ENCODE measurements around the gene DIP2C.
"Not testable (repeated sequence)": the region's sequence is repeated elsewhere in the genome, so short reads cannot be mapped to it uniquely, and the experiment has no call there.

DIP2C gene, protein sequence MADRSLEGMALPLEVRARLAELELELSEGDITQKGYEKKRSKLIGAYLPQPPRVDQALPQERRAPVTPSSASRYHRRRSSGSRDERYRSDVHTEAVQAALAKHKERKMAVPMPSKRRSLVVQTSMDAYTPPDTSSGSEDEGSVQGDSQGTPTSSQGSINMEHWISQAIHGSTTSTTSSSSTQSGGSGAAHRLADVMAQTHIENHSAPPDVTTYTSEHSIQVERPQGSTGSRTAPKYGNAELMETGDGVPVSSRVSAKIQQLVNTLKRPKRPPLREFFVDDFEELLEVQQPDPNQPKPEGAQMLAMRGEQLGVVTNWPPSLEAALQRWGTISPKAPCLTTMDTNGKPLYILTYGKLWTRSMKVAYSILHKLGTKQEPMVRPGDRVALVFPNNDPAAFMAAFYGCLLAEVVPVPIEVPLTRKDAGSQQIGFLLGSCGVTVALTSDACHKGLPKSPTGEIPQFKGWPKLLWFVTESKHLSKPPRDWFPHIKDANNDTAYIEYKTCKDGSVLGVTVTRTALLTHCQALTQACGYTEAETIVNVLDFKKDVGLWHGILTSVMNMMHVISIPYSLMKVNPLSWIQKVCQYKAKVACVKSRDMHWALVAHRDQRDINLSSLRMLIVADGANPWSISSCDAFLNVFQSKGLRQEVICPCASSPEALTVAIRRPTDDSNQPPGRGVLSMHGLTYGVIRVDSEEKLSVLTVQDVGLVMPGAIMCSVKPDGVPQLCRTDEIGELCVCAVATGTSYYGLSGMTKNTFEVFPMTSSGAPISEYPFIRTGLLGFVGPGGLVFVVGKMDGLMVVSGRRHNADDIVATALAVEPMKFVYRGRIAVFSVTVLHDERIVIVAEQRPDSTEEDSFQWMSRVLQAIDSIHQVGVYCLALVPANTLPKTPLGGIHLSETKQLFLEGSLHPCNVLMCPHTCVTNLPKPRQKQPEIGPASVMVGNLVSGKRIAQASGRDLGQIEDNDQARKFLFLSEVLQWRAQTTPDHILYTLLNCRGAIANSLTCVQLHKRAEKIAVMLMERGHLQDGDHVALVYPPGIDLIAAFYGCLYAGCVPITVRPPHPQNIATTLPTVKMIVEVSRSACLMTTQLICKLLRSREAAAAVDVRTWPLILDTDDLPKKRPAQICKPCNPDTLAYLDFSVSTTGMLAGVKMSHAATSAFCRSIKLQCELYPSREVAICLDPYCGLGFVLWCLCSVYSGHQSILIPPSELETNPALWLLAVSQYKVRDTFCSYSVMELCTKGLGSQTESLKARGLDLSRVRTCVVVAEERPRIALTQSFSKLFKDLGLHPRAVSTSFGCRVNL (N-terminal part only)

DNA sequence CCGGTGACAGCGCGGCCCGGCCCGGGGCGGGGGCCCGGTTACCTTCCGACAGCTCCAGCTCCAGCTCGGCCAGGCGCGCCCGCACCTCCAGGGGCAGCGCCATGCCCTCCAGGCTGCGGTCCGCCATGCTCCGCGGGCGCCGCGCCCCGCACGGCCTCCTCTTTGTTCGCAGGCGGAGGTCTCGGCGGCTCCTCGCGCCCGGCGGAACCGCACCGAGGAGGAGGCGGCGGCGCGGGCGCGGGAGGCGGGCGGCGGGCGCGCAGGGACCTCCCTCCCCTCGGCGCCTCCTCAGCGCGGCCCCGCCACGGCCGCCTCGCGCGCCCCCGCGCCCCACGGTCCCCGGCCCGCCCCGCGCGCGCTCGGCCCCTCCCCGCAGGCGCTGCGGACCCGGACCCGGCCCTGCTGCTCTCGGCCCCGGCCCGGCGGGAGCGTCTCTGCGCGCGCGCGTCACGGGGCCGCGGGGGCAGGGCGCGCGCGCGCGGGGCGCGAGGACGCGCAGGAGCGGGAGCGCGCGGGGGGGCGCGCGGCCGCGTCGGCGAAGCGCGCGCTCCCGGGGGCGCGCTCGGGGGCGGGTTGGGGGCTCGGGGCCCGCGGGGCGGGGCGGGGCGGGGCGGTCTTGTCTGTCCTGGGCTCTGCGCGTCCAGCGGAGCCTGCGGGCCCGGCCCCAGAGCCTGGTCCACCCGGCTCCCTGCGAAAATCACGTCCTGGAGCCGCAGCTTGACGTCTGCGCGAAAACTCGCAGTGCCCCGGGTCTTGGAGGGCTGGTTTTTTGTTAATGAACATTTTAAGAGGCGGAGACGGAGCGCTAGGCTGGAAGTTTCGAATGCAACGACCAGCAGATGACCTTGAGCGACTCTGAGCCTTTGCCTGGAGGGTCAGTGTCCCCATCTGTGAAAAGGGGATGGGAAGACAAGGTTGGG, at the start of gene DIP2C:
Gene DIP2C, minus strand, starts transcription at position 217 of the 920 bp plus-strand sequence. Its CDS starts 90 bp downstream, at position 127.
- no peak for DNase-seq

DNA sequence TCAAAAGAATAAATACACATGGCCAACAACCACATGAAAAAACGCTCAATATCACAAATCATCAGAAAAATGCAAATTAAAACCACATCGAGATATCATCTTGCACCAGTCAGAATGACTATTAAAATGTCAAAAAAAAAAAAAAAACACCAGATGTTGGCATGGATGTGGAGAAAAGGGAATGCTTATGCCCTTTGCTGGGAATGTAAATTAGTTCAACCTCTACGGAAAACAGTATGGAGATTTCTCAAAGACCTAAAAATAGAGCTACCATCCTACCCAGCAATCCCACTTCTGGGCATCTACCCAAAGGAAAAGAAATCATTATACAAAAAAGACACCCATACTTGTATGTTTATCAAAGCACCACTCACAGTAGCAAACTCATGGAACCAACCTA, 45.0 kb upstream of the DIP2C start:
- no peak for DNase-seq

DNA sequence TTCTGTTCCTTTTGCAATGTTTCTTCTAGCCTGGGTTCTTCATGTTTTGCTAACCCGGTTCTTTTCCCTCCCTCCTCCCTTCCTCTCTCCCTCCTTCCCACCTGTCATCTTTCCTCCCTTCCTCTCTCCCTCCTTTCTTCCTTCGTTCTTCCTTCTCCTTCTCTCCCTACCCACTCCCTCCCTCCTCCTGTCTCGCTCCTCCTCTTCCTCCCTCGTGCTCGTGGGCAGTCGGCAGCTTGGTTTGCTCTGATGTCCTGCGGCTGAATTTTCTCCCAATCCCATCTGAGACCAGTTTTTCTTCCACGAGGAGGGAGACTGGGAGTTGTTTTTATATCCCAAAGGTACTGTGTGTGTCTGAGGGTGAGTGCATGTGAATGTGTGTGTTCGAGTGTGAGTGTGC, 43.6 kb upstream of the DIP2C start:
- DNase-seq = no peak

DNA sequence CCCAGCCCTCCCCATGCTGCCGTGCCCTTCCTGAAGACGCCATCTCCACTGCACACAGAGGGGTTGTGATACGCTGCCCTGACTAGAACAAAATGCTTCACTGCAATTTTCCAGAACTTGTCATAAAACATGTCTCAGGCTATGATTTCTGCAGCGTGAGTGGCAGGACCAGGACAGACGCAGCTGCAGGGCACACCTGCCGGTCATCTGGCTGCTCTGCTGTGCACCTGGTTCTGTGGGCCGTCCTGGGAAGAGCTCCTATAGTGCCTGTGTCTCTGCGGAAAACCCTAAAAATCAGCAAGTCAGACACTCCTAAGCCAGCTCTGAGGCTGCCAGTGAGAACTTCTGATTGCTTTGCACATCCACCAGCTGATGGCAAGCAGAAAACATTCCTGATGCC, 39.7 kb upstream of the DIP2C start:
- DNase-seq = no peak

DNA sequence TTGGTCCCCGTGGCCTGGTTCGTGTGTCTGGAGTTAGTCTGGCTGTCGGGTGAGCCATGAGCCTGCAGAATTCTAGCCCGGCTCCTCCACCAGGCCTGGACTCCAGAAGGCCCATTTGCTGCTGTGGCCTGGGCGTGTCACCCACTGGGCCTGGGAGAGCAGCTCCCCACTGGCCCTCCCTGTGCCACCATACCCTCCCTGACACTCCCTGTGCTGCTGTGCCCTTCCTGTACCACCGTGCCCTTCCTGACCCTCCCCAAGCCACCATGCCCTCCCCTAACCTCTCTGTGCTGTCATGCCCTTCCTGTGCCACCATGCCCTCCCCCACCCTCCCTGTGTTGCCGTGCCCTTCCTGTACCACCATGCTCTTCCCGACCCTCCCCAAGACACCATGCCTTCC, 39.1 kb upstream of the DIP2C start:
- no peak for DNase-seq

DNA sequence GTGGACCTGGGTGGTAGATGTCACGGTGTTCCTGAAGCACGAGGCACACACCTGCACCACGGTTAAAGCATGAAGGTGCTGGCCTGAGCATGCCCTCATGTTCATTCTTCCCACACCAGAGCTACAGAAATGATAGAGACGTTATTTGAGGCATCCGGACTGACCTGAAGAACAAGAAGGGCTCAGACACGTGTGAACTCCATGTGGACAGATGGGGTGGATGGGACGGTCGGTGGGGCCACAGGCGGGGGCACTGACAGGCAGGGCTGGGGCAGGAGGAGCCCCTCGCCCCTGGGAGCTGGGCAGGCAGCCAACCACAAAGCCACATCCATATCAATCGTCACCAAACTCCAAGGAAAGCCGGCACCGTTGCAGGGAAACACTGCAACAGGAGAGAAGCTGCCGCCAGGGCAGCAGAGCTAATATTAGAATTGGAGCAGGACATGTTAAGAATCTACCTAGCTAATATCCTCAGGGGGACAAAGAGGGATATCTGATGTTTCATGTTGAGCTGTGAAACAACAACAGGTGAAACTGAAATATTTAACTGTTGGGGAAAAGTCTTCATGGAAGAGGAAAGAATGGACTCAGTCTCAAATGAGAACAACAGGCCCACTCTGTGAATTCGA, 37.8 kb upstream of the DIP2C start:
- DNase-seq = no peak

DNA sequence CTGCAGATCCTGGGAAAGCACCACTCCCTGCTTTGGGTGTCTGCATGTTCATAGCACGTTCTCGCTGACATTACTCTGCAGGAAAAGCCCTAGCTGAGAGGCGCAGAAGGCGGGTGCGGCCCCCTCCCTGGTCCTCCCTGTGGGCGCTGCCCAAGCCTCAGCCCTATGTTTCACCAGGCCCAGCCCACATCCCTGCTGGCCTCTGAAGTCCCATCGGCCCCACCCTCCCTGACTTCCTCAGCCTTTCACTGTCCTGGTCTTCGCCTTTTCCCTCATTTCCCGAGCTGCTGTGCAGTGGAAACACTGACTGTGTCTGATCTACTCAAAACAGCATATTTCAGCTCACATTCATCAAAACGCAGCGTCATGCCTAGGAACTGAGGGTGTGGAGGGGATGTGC, 36.3 kb upstream of the DIP2C start:
- no peak for DNase-seq

DNA sequence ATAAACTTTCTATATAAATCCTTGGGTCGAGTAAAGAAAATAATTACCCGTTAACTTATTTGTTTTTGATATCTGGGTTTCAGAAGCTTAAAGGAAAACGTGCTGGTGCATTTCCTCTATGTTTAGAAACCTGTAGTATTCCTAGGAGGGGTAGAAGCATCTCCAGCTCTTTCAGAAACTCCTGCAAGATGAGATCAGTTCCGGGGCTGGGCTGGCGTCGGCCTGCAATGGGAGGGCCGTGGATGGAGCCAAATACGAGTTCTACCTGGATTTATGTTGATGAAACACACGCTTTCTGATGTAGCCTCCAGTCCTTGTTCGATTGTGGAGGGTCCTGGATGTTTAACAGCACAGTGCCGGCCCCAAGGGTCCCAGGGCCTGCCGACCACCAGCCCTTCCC, 35.8 kb upstream of the DIP2C start:
- no peak for DNase-seq

DNA sequence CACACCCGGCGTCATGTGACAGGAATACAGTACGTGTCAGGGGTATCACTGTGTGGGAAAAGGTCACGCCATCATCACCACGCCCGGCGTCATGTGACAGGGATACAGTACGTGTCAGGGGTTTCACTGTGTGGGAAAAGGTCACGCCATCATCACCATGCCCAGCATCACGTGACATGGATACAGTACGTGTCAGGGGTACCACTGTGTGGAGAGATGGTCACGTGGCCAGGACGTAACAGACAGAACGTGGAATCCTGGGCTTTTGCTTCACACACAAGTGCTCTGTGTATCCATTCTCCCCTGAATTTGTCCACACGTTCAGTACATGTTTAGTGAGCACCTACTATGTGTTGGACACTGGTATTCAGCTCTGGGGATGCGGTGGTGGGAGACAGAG, 34.5 kb upstream of the DIP2C start:
- no peak for DNase-seq

DNA sequence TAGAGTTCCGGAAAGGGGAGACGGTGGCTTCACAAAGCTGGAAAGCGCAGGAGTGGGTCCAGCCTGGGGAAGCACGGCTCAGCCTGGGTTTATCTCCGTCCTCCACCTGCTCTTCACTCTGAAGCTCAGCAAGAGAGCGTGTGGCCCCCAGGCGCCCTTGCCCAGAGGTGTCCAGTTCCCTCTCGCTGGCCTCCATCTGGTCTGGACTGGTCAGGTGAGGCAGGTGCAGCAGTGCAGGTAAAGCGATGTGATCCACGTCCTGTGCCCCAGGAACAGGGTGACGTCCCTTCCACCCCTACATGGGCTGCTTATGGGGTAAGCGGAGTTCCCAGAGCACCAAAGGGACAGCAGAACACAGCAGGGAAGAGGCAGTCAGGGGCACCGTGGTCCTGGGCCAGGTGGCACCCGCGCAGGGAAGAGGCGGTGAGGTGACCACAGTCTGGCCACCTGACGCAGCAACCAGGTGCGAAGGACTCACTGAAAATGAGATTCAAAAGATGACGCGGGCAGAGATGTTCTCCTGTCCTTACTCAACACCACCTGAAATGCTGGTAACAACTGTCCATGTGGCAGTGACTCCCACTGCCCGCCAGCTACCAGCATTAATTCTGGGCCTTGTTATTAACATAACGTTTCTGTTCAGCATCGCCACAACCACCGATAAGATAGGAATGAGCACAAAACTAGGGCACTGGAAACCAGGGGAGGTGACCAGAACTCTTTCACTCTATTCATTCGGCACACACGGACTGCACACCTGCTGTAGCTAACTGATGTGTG, 33.0 kb upstream of the DIP2C start:
- no peak for DNase-seq

DNA sequence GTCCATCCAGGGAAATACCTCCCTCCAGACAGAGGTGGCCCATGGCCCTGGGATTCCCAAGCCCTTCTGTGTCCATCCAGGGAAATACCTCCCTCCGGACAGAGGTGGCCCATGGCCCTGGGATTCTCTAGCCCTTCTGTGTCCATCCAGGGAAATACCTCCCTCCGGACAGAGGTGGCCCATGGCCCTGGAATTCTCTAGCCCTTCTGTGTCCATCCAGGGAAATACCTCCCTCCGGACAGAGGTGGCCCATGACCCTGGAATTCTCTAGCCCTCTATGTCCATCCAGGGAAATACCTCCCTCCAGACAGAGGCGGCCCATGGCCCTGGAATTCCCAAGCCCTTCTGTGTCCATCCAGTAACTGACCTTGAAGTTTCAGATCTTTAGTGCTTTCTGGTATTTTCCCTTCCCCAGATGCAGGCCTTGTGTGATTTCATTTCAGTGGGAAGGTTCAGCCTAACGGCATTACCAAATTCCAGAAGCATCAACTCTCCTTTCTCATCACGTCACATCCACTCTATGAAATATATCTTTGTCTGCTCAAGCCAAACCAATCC, 28.8 kb upstream of the DIP2C start:
- DNase-seq = no peak

DNA sequence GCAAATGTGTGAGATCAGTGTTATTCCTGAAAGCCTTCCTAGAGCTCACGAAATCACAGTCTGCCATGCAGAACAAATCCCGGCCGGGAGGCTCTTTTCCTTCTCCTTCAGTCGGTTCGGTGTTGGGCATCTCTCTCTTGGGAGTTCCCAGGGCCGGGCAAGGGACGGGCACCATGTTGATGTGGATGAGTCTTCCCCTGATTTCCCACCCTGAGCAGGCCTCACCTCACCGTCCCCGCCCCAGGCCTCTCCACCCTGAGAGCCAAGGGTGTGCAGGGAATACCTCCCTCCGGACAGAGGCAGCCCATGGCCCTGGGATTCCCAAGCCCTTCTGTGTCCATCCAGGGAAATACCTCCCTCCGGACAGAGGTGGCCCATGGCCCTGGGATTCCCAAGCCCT, 28.0 kb upstream of the DIP2C start:
- DNase-seq = no peak

DNA sequence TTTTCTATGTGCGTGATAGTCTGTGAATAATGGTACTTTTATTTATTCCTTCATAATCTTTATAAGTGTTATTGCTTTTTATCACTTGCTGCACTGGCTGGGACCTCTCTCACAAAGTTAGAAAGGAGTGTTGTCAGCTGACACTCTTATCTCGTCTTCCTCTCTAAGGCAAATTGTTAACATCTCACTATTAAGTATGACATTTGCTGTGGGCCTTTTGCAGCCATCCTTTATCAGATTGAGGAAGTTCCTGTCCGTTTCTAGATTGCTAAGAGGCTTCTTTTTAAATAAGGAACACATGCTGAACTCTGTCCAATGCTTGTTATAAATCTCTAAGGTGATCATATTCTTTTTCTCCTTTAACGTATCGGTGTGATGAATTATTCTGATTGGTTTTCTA, 27.4 kb upstream of the DIP2C start:
- DNase-seq = no peak

DNA sequence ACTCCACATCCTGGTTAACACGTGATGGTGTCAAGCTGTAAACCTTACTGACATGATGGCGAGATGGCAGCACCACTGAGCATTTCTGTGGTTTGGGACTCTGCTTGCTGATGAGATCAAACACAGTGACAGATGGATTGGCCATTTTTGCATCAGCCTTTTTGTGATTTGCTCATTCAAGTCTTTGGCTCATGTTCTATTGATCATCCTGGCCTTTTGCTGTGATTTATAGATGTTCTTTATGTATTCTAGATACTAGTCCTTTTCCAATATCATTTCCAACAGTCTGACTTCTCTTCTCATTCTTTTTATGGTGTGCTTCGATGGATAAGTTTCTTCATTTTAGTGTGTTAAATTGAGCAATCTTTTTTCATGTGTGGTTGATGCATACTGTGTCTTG, 24.7 kb upstream of the DIP2C start:
- no peak for DNase-seq

DNA sequence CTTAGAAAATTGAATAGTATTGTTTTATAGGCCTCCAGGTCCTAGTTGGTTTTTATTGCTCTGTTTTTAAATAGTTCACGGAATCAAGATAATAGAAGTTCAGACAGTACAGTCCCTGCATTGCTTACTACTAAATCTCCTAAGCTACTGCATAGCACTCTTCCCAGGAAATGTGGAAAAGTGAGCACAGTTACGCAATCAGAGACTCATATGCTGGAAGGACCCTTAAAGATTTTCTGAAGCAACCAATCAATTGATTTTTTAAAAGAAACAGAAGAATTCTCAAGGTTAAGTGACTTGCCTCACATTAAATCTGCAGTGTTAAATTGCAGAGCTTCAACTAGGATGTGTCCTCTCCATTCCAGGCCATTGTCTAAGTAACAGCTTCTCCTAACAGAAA, 23.1 kb upstream of the DIP2C start:
- no peak for DNase-seq

DNA sequence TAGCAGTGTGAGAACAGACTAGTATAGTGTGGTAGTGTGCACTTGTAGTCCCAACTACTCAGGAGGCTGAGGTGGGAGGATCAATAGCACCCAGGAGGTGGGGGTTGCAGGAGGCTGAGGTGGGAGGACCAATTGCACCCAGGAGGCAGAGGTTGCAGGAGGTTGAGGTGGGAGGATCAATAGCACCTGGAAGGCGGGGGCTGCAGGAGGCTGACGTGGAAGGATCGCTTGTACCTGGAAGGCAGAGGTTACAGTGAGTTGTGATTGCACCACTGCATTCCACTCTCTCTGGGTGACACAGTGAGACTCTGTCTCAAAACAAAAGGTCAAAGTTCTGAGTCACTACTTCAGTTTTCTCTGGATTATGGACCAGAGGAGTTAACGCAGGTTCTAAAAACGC, 22.6 kb upstream of the DIP2C start:
- no peak for DNase-seq

DNA sequence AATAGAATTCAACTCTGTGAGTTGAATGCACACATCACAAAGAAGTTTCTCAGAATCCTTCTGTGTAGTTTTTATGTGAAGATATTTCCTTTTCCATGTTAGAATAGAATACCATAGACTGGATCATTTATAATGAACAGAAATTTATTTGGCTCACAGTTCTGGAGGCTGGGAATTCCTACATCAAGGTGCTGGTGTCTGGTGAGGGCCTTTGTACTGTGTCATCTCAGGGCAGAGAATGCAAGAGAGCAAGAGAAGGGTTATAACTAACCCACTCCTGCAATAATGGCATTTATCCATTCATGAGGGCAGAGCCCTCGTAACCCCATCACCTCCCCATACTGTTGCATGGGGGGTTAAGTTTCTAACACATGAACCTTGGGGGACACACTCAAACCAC, 18.4 kb upstream of the DIP2C start:
- no peak for DNase-seq

DNA sequence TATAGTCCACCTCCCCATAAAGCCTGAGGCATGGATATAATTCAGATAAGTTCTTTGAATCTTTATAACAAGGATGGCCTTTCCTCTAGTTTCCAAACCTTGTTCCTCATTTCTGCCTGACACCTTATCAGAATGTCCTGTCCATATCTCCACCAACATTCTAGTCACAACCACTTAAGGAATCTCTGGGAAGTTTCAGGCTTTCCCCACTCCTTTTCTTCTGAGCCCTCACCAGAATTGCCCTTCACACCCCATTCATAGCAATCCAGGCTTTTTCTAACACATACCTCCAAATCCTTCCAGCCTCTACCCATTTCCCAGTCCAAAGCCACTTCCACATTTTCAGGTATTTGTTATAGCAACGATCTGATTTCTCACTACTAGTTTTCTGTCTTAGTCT, 18.0 kb upstream of the DIP2C start:
- DNase-seq = no peak

DNA sequence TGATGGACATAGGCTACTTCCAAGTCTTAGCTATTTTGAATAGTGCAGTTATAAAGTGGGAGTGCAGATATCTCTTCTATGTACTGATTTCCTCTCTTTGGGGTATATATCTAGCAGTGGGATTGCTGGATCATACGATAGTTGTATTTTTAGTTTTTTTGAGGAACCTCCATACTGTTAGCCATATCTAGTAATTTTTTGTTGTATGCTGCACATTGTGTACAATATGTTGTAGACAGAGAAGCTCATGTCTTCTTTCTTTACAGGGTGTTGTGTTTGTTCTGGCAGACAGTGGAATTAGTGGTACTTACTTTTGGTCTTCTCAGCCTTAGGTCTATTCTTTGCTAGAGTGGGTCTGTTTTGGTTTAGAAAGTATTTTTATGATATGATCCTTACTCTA, 13.7 kb upstream of the DIP2C start:
- no peak for DNase-seq

DNA sequence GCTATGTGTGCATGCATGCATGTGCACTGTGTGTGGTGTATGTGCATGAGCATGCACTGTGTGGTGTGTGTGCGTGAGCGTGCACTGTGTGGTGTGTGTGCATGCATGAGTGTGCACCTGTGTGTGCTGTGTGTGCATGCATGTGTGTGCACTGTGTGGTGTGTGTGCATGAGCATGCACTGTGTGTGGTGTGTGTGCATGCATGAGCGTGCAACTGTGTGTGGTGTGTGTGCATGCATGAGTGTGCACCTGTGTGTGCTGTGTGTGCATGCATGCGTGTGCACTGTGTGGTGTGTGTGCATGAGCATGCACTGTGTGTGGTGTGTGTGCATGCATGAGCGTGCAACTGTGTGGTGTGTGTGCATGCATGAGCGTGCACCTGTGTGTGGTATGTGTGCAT, 10.7 kb upstream of the DIP2C start:
- not testable (repeated sequence) for DNase-seq
